MM.1S (cell line): ENCODE data around the gene FRMD6.

ENCODE experiments used
- DNase-seq: peaks from one replicate; pipeline ENCODE4 v3.0.0-alpha.2; 2015
- H2AFZ ChIP-seq: fragments of 300-600 bp; sonication (generic); 2 replicates; pipeline ENCODE4 v1.6.0; 2016; ENCODE audit warnings: antibody characterized with exemption, low read length
- H3F3A ChIP-seq: fragments of 300-600 bp; sonication (generic); 2 replicates; pipeline ENCODE4 v1.6.1; 2016; ENCODE audit warnings: mild to moderate bottlenecking, antibody characterized with exemption, low read length, moderate library complexity, mixed read lengths; ENCODE audit not compliant: insufficient read depth
- H3K27ac ChIP-seq: fragments of 300-600 bp; sonication (generic); 2 replicates; pipeline ENCODE4 v1.5.1; 2016; ENCODE audit warnings: mild to moderate bottlenecking, low read length
- H3K27me3 ChIP-seq: fragments of 300-600 bp; sonication (generic); replicated peaks from 2 replicates; pipeline ENCODE4 v1.6.0; 2016; ENCODE audit warnings: low read length; ENCODE audit not compliant: insufficient read depth
- H3K36me3 ChIP-seq: fragments of 300-600 bp; sonication (generic); replicated peaks from 2 replicates; pipeline ENCODE4 v1.6.1; 2016; ENCODE audit warnings: mild to moderate bottlenecking, low read length, mixed read lengths; ENCODE audit not compliant: insufficient read depth
- H3K4me1 ChIP-seq: fragments of 300-600 bp; sonication (generic); 2 replicates; pipeline ENCODE4 v1.6.1; 2016; ENCODE audit warnings: low read length, mixed read lengths
- H3K4me2 ChIP-seq: fragments of 300-600 bp; sonication (generic); 2 replicates; pipeline ENCODE4 v1.6.0; 2016; ENCODE audit warnings: low read depth, low read length
- H3K4me3 ChIP-seq: fragments of 300-600 bp; sonication (generic); 2 replicates; pipeline ENCODE4 v1.5.1; 2016; ENCODE audit warnings: low read length, mixed read lengths
- H3K79me2 ChIP-seq: fragments of 300-600 bp; sonication (generic); 2 replicates; pipeline ENCODE4 v1.6.1; 2016; ENCODE audit warnings: mixed run types, low read length, mixed read lengths
- H3K9ac ChIP-seq: fragments of 300-600 bp; sonication (generic); 2 replicates; pipeline ENCODE4 v1.6.1; 2016; ENCODE audit warnings: low read length, mixed read lengths
- H3K9me2 ChIP-seq: fragments of 300-600 bp; sonication (generic); replicated peaks from 2 replicates; pipeline ENCODE4 v1.6.1; 2016; ENCODE audit warnings: mild to moderate bottlenecking, low read length, mixed read lengths; ENCODE audit not compliant: insufficient read depth
- H3K9me3 ChIP-seq: fragments of 300-600 bp; sonication (generic); replicated peaks from 2 replicates; pipeline ENCODE4 v1.6.1; 2016; ENCODE audit warnings: mild to moderate bottlenecking, low read length, mixed read lengths; ENCODE audit not compliant: insufficient read depth
- H4K20me1 ChIP-seq: fragments of 300-600 bp; sonication (generic); 2 replicates; pipeline ENCODE4 v1.6.1; 2016; ENCODE audit warnings: mild to moderate bottlenecking, low read length, moderate library complexity, mixed read lengths; ENCODE audit not compliant: insufficient read depth
- EZH2 ChIP-seq: fragments of 300-600 bp; sonication (generic); optimal IDR thresholded peaks from 2 replicates; pipeline ENCODE3; 2017; ENCODE audit warnings: low read depth, mild to moderate bottlenecking, antibody characterized with exemption, low read length, mixed read lengths
- EZH2phosphoT487 ChIP-seq: fragments of 300-600 bp; sonication (generic); IDR thresholded peaks from 2 replicates; pipeline ENCODE4 v1.6.1; 2018; ENCODE audit warnings: antibody characterized with exemption, low read length
- TF ChIP-seq, protein P1 (sequence below): fragments of 300-600 bp; sonication (generic); IDR thresholded peaks from 2 replicates; pipeline ENCODE4 v1.5.1; 2016; ENCODE audit warnings: antibody characterized with exemption, low read length, mixed read lengths

FRMD6 gene

DNA sequence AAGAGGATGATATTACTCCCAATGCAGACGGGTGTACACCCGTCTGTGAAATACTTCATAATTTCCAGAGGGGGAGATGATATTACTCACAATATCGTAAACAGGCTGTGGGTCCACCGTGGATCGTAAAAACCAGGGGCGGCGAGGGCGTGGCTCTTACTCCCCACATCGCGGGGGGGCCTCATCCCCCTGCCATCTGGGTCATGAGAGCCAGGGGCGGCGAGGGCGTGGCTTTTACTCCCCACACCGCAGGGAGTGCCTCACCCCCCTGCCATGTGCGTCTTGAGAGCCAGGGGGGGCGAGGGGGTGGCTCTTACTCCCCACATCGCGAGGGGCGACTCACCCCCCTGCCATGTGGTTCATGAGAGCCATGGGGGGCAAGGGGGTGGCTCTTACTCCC, 122.5 kb downstream of the FRMD6 start:
- Histone ChIP-seq H4K20me1 (no peaks in the 10 kb centered on the region), H3K4me2 (no peak overlapping the region), H2AFZ (no peak overlapping the region), H3K27ac (no peak overlapping the region), H3K4me3 (no peak overlapping the region), H3K9ac (no peak overlapping the region), H3K27me3 (no peaks in the 10 kb centered on the region), H3F3A (no peaks in the 10 kb centered on the region), H3K79me2 (no peaks in the 10 kb centered on the region), H3K9me2 (no peaks in the 10 kb centered on the region), H3K9me3 (no peaks in the 10 kb centered on the region), H3K36me3 (no peaks in the 10 kb centered on the region), H3K4me1 (no peaks in the 10 kb centered on the region)
- no peak for TF ChIP-seq EZH2
- no peak for DNase-seq

DNA sequence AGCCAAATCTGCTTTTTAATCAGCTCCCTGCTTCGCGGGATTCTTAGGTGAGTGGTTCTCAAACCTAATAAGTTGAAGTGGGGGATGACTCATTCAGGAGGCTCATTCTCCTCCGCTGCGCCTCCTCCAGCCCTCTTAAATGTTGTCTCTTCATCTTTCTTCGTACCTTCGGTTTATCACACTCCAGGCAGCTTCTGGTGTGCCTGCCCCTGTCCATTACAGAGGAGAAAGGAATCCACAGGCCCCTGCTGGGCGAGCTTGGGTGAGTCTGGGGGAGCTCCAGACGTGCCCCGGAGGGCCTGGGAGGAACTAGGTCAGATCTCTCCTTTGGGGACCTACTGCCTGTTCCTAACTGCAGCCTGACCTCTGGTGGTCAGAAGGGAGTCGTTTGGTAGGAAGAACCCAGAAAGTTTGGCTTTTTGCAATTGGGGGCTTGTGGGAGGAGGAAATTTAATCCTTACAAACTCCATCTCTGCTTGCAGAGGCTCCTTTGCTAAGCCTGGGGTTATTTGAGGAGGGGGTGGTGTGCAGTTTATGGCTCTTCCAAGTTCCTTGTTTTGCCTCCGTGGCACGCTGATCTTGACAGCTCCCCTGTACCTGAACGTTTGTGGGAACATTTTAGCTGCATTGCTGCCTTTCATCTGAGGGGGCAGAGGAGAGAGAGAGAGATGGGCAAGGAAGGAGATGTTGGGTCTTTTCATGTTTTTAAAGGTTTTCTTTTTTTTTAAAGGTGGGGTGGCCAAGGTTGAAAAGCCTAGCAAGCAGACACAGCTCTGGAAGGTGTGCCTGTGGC, 124.6 kb downstream of the FRMD6 start:
- no peak overlapping the region for H2AFZ ChIP-seq
- H3K9ac ChIP-seq: no peak overlapping the region
- TF ChIP-seq EZH2: no peak
- TF ChIP-seq, protein P1, sequence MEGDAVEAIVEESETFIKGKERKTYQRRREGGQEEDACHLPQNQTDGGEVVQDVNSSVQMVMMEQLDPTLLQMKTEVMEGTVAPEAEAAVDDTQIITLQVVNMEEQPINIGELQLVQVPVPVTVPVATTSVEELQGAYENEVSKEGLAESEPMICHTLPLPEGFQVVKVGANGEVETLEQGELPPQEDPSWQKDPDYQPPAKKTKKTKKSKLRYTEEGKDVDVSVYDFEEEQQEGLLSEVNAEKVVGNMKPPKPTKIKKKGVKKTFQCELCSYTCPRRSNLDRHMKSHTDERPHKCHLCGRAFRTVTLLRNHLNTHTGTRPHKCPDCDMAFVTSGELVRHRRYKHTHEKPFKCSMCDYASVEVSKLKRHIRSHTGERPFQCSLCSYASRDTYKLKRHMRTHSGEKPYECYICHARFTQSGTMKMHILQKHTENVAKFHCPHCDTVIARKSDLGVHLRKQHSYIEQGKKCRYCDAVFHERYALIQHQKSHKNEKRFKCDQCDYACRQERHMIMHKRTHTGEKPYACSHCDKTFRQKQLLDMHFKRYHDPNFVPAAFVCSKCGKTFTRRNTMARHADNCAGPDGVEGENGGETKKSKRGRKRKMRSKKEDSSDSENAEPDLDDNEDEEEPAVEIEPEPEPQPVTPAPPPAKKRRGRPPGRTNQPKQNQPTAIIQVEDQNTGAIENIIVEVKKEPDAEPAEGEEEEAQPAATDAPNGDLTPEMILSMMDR: peak; percentile 42
- no peak overlapping the region for H3K4me3 ChIP-seq
- no peak overlapping the region for H3K4me2 ChIP-seq
- no peaks in the 10 kb centered on the region for H4K20me1 ChIP-seq
- H3K27me3 ChIP-seq: no peaks in the 10 kb centered on the region
- H3F3A ChIP-seq: no peaks in the 10 kb centered on the region
- H3K4me1 ChIP-seq: no peaks in the 10 kb centered on the region
- H3K9me2 ChIP-seq: no peaks in the 10 kb centered on the region
- DNase-seq: peak; percentile 40
- H3K36me3 ChIP-seq: no peaks in the 10 kb centered on the region
- H3K9me3 ChIP-seq: no peaks in the 10 kb centered on the region
- no peak overlapping the region for H3K27ac ChIP-seq
- no peaks in the 10 kb centered on the region for H3K79me2 ChIP-seq

DNA sequence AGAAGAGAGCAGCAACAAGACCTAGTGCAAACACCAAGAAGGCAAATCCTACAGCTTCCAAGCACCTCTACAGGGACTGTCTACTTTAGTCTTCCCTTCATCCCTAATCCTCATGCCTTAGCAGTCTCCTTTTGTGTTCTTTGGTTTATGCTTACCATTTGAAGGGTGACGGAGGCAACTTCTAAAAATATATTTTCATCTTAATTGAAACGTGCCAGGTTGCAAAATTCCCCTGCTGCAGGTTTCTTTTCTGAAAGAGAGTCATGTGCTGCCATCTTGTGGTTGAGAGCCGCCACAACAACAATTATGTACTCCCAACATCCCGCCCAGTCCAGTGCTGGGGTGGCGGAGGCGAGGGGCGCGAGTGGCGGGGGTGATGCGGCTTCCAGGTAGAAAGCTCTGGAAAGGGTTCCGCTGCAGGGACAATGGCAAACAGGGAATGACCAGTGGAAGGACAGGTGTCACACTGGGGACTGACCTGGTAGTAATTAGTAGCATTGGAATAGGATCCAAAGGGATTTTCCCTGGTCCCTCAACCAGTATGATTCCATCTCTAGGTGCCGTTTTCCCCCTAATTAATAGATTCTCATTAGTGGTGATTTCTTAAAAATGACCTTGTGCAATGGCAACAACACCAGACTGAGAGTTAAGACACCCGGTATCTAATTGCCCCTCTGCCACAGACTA, 128.4 kb downstream of the FRMD6 start:
- Histone ChIP-seq H3K9me3 (no peaks in the 10 kb centered on the region), H3K4me3 (no peak overlapping the region; the same call in 1 of the 2 replicates), H3K4me2 (peak overlapping the region; percentile 49; the same call in 1 of the 2 replicates), H3K9me2 (no peaks in the 10 kb centered on the region), H2AFZ (peak overlapping the region; percentile 27; the same call in 1 of the 2 replicates), H3K9ac (no peak overlapping the region), H3K79me2 (no peaks in the 10 kb centered on the region), H3K4me1 (no peaks in the 10 kb centered on the region), H3K27me3 (no peaks in the 10 kb centered on the region), H4K20me1 (no peaks in the 10 kb centered on the region), H3F3A (no peaks in the 10 kb centered on the region), H3K36me3 (no peaks in the 10 kb centered on the region), H3K27ac (no peak overlapping the region)
- DNase-seq: peak; percentile 57
- TF ChIP-seq EZH2: no peak
- TF ChIP-seq, protein P1: peak; percentile 64
- TF ChIP-seq EZH2phosphoT487: no peak
